SKM-1 treated with dmso at 0.1 percent for 144 hours (cell line): ENCODE measurements around the gene IQSEC3.
"Not testable (repeated sequence)": the region's sequence is repeated elsewhere in the genome, so short reads cannot be mapped to it uniquely, and the experiment has no call there.

ENCODE experiments used
- DNase-seq: peaks from one replicate; lab custom pipeline; 2025; ENCODE audit not compliant: unreplicated experiment; lab: John Stamatoyannopoulos, UW

IQSEC3 gene

DNA sequence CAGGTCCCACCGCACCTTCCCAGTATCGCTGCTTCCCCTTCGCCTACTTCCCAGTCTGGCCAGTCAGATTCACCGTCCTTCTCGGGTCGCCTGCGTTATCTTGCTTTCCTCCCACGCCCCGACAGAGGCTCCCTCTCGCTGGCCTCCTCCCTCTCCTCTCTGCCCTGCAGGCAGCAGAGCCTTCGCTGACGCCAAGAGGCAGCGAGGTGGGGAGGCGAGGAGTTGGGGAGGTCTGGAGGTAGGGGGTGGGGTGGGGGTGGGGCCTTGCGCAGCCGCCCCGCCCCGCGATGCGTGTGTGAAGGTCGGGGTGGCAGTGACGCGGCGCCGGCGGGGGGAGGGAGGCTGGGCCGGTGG is at the start of gene IQSEC3:
IQSEC3 (plus strand) TSS at position 340 of the 354 bp plus-strand sequence. CDS start 116 bp downstream, outside the sequence.
- DNase-seq, result not testable (repeated sequence)

DNA sequence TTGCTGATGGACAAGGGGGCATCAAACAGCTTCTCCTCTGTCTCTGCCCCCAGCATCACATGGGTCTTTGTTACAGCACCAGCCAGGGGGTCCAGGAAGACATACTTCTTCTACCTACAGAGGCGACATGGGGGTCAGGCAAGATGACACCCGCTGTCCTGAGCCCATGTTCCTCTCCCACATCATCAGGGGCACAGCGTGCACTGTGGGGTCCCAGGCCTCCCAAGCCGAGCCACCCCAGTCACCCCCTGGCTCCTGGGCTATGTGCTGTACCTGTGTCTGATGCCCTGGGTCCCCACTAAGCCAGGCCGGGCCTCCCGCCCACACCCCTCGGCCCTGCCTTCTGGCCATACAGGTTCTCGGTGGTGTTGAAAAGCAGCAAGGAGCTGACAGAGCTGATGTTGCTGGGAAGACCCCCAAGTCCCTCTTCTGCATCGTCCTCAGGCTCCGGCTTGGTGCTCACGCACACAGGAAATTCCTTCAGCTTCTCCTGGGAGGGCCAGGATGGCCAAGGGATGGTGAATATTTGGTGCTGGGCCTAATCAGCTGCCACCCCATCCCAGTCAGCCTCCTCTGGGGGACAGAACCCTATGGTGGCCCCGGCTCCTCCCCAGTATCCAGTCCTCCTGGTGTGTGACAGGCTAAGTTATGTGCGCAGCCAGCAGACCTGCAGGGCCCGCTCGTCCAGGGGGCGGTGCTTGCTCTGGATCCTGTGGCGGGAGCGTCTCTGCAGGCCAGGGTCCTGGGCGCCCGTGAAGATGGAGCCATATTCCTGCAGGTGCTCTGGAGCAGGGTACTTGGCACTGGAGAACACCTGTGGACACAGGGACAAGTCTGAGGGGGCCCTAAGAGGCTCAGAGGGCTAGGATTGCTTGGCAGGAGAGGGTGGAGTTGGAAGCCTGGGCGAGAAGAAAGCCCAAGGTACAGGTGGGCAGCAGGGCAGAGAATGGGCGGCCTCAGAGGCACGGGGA is 48.9 kb upstream of the IQSEC3 start:
- DNase-seq, result not testable (repeated sequence)

DNA sequence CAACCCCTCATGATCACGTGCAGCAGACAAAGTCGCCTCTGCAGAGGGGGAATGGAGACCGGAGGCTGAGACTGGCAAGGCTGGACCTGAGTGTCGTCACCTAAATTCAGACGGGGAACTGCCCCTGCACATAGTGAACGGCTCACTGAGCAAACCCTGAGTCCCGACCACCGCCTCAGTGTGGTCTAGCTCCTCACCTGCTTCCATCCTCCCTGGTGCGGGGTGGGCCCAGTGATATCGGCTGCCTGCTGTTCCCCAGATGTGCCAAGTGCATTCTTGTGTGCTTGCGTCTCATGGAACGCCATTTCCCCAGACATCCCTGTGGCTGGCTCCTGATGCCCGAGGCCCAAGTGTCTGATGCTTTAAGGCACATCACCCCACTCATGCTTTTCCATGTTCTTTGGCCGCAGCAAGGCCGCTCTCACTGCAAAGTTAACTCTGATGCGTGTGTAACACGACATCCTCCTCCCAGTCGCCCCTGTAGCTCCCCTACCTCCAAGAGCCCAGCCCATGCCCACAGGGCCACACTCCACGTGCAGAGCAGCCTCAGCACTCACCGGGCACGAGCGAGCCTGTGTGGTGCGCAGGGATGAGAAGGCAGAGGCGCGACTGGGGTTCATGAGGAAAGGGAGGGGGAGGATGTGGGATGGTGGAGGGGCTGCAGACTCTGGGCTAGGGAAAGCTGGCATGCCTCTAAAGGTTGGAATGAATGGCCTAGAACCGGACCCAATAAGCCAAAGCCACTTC is 47.6 kb upstream of the IQSEC3 start:
- not testable (repeated sequence) for DNase-seq

DNA sequence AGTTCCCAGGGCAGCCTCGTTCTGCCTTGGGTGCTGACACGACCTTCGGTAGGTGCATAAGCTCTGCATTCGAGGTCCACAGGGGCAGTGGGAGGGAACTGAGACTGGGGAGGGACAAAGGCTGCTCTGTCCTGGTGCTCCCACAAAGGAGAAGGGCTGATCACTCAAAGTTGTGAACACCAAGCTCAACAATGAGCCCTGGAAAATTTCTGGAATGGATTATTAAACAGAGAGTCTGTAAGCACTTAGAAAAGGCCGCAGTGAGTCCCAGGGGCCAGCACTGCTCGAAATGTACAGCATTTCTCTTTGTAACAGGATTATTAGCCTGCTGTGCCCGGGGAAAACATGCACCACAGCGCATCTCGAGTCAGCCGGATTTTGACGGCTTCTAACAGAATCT is 46.7 kb upstream of the IQSEC3 start:
- DNase-seq, result not testable (repeated sequence)

DNA sequence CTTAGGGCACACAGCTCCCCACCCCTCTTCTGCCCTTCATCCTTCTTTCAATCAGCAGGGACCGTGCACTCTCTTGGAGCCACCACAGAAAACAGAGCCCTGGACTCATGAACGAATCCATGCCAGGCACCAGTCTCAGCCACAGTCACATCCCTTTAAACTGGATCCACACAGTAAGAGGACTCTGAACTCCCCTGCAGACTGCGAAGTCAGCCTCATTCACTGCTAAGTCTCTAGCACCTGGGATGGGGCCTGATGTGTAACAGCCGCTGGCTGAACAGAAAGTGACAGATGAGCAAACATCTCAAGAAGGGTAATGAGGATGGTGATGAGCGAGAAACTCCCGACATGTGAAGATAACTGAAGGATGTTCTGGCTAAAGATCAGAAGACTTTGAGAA is 45.8 kb upstream of the IQSEC3 start:
- no peak for DNase-seq

DNA sequence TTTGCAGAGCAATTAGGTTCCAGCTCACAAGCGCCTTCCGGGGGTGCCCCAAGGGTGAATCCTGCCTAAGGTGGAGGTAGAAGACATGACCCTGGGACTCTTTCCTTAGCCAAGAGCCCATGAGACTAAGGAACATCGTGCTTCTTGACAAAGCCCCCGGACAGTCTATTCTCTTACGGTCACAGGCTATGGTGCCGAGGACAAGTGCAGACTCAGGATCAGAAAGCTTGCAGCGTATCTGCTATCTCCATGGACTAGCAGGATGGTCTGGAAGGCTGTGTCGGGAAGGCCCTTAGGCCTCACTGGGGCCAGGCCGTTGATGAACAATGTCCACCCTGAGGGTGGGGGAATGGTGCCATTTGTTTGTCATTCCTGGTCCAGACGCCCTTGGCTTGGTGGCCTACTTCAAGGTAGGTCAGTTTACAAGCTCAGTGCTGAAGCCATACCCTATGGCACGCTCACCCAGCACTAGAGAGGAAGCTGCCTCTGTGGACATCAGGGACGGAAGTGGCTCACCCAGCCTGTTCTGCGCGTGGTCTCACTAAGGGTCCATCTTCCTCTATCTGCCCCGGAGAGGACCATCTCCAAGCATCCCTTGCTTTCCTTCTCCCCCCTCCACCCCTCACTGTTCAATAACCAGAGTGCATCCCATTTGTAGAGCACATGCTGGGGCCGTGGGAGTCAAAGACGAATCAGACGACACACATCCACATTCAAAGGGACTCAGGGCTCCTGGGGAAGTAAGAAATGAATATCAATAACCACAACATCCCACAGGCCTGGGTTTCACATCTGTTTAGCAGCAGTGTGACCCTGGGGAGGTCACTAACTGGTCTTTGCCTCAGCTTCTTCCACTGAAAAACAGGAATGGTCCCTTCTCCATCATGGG is 45.0 kb upstream of the IQSEC3 start:
- DNase-seq, result no peak

DNA sequence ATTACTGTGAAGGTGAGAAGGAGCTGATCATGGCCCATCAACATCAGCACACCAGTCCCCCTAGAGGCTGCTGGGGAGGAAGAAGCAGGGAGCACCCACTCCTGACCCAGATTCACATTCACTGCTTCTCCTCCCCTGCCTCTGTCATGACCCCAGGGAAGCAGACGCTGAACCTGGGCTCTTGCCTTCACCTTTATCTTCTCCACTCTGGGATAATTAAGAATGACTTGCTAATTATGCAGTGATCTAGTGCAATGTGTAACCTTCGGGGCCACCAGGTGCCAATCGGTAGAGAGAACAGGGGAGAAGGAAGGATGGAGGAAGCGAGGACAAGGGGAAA is 44.4 kb upstream of the IQSEC3 start:
- no peak for DNase-seq

DNA sequence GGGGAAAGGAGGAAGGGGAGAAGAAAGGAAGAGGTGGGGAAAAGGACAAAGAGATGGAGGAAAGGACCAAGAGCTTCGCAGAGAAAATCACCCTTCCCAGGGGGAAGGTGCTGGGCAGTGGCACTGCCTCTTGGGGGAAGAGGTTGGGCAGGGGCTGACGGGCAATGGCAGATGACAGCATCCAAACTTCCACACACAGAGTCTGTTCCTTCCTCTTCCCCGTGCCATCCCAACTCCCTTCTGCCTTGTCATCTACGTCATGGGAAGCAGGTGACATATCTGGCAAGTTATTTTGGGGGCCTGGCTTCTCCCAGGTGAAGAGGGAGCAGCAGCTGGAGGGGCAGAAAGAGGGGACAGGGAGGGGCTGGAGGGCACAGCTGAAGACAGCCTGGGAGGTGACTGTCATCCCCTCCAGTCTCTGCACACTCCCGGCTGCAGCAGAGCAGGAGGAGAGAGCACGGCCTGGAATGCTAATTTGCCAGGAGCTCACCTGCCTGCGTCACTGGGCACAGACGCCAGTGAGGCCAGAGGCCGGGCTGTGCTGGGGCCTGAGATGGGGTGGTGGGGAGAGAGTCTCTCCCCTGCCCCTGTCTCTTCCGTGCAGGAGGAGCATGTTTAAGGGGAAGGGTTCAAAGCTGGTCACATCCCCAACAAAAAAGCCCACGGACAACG is 43.9 kb upstream of the IQSEC3 start:
- no peak for DNase-seq

DNA sequence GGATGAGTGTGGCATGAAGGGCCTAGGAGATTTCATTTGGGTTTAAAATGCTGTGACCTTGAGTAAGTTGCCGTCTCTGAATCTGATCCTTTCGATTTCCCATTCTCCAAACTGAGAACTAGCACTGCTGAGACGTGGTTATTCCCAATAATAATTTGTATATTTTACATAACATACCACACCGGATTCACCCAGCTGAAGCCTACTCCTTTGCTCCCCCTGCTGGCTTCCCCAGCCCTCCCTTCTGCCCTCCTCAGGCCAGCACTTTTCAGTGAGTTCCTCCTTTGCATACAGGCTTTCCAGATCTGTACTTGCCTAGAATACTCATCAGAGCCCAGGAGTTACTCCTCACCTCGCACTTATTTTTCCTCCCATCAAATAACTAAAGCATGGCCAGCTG is 38.7 kb upstream of the IQSEC3 start:
- not testable (repeated sequence) for DNase-seq

DNA sequence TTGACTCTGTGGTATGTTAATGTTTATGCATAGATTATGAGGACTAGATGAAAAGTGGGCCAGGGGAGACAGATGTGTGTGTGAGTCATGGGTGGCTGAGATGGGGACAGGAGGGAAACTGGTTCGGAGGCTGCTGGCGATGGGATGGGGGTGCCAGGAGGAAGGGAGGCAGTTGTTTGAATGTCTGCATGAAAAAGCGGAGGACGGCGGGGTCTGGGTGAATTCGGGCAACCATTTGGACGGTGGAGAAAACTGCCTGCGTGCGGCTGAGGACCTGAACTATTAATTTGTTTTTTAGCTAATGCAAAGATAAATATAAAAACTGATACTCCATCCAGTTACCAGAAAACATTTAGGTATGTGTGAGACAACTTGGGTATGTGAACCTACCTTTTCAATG is 27.8 kb upstream of the IQSEC3 start:
- not testable (repeated sequence) for DNase-seq

DNA sequence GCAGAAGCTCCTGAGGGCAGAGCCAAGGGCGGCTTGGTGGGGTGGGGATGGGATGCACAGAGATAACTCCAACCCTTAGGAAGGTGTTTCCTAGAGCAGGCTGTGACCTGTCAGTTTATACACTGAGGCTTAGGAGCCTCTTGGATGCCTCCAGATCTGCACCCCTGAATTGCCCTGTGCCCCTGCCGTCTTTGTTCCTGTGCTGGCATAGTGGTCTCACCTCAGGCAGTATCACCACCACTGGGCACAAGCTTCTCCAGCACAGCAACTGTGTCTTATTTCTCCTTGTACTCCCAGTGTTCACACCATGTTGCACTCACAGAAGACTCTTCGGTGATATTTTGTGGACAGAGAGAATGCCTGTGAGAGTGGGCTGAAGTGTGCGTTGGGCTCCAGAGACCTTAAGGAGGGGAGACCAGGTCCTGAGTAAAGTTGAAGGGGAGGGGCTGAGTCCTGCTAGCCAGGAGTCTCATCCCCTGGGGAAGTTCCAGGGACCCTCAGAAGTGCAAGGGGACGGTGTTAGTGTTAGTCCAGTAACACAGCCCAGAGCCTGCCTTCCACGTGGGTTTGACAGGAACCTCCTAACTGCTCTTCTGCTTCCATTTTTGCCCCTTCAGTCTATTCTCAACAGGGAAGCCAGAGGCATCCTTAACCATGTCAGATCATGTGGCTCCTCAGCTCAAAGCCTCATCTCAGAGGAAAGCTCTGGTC is 26.9 kb upstream of the IQSEC3 start:
- DNase-seq, result not testable (repeated sequence)

DNA sequence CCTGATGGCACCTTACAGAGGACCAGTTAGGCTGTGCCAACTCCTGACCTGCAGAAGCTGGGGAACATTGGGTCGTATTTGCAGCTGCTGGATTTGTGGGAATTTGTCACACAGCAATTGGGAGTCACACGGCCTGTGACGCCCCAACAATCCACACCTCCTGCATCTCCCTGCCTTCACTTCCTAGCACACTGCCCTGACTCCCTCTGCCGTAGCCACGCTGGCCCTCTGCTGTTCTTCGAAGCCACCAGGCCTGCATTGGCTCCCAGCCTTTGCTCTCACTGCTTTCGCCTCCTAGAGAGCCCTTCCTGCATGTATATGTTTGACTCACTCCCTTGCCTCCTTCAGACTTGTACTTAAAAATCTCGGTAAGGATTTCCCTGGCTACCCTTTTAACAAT is 22.2 kb upstream of the IQSEC3 start:
- not testable (repeated sequence) for DNase-seq

DNA sequence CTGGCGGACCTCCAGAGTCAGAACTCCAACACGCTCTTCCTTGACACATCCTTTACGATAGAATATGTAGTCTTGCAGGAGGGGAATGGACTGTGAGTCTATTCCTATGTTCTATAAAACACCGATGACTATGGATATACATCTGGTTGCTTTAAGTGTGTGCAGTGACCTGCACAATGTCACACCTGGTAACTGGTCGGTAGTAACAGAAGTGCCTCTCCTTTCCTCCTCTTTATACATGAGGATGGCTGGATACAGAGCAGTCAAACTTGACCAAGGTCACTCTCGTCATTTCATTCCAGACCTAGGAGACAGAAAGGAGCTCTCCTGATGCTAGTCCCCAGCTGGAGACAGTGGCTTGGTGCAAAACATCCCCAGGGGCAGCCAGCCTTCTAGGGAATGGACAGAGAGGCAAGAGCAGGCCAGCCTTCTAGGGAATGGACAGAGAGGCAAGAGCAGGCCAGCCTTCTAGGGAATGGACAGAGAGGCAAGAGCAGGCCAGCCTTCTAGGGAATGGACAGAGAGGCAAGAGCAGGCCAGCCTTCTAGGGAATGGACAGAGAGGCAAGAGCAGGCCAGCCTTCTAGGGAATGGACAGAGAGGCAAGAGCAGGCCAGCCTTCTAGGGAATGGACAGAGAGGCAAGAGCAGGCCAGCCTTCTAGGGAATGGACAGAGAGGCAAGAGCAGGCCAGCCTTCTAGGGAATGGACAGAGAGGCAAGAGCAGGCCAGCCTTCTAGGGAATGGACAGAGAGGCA is 21.2 kb upstream of the IQSEC3 start:
- not testable (repeated sequence) for DNase-seq

DNA sequence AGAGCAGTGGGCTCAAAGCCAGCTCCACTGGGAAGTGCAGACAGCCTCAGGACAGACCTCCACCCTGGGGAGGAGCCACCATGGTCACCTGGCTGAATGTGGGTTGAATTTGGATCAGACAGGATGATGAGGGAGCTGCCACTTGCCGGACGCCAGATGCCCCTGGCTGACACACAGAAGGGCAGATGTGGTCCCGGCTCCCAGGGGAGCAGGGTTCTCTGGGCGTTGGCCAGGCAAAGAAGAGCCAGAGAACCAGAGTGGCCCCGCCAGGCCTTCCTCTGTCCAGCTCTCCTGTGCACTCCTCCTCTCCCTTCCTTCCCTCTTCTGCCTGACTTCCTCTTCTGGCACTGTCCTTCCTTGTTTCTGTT is 20.6 kb upstream of the IQSEC3 start:
- not testable (repeated sequence) for DNase-seq

DNA sequence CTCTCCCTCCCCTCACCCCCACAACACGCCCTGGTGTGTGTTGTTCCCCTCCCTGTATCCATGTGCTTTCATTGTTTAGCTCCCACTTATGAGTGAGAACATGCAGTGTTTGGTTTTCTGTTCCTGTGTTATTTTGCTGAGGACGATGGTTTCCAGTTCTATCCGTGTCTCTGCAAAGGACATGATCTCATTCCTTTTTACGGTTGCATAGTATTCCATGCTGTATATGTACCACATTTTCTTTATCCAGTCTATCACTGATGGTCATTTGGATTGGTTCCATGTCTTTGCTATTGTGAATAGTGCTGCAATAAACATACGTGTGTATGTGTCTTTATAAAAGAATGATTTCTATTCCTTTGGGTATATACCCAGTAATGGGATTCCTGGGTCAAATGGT is 20.0 kb upstream of the IQSEC3 start:
- not testable (repeated sequence) for DNase-seq

DNA sequence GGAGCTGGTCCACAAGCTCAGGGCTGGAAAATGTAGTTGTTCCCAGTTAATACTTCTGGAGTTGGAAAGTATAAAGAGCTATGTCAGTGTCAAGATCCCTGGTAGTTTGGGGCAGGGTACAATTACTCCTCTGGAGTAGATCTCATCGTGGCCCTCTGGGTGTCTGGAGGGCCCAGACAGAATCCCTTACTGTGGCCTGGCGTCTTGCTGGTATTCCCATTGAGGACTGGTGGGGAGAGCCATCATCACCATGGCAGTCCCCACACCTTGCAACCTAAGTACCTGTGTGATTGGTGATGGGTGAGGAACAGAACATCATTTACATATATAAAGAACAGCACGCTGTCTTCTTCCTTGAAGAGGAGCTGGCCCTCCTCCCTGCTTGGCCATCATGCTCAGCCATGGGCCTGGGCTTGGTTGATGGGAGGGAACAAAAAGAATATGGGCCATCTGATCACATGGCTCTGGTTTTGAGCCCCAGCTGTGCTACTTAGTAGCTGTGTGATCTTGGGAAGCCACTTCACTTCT is 18.8 kb upstream of the IQSEC3 start:
- not testable (repeated sequence) for DNase-seq

DNA sequence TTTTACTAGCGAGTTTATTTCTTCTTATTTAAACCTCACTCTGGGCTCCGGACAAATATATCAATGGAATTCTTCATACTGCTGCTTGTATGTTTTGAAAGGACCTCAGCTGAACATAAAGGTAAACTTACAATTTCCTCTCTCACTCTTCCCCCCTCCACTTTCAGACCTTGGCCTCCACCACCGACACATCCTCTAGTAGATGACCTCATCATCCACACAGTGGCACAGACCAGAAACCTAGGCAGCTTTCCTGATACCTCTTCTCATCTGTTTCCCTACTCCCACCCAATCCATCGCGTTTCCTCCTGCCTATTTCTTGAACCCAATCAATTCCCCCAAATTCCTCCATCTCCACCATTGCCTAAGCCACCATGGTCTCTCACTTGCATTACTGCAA is 17.4 kb upstream of the IQSEC3 start:
- not testable (repeated sequence) for DNase-seq

DNA sequence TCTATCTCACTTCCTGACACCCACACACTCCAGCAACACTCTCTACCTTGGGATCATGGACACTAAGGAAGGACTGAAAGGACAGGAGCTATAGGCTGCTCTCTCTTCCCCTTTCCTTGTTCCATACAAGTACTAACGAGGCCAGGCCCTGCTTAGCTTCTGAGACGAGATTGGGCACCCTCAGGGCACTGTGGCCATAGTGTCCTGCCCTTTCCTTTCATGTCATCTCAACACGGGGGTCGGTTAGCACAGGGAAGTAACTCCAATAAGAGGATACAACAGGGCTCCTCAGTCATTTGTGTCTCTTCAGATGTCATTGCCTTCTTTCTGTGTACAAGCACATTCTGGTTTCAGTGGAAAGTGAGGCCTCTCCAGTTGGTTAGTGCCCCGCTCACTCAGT is 15.5 kb upstream of the IQSEC3 start:
- not testable (repeated sequence) for DNase-seq

DNA sequence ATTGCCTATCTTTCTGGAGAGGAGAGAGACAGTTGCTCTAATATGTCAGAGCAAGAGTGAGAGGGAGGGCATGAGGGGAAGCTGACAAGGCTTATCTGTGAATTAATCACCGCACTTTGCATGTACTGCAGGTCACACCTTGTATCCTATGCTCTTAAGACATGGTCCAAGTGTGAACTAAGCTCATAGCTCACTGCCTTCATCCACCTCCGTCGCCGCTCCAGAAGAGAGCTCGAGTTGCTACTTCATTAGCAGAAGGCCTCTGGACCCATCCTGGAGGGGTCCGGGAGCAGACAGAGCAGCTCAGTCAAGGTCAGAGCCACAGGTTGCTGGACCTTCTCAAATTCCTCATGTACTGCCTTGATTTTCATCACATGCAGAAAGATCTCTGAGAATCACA is 14.6 kb upstream of the IQSEC3 start:
- not testable (repeated sequence) for DNase-seq
